HepG2 (cell line): ENCODE results near the gene LIME1. TPM values are rescaled to one million over a fixed set of nuclear protein-coding genes. Genes with fewer than 3 reads are reported as not detected.

Experiments
- ATF7 ChIP-seq, 2 experiments: fragments of 450-650 bp in 1 of 2; sonication (generic) in 1 of 2; formaldehyde crosslinking in 1 of 2; IDR thresholded peaks; 2 replicates each; pipeline versions ENCODE4 v1.4.0 to v1.6.1; 2016 to 2020; ENCODE audit warnings: antibody characterized with exemption in 1 of 2, mild to moderate bottlenecking in 1 of 2, missing genetic modification reagents in 1 of 2
- FOXP4 ChIP-seq: sonication (generic); formaldehyde crosslinking; IDR thresholded peaks from 2 replicates; pipeline ENCODE4 v1.4.0; 2020; ENCODE audit warnings: missing genetic modification reagents
- GATA4 ChIP-seq: sonication (generic); IDR thresholded peaks from 2 replicates; pipeline ENCODE4 v1.6.1; 2016; ENCODE audit warnings: antibody characterized with exemption, low read depth, borderline replicate concordance
- GTF3A ChIP-seq: sonication (generic); formaldehyde crosslinking; conservative IDR thresholded peaks from 2 replicates; pipeline ENCODE4 v1.4.0; 2020; ENCODE audit warnings: mild to moderate bottlenecking, missing genetic modification reagents
- POGZ ChIP-seq: sonication (generic); formaldehyde crosslinking; IDR thresholded peaks from 2 replicates; pipeline ENCODE4 v1.4.0; 2020; ENCODE audit warnings: mild to moderate bottlenecking, missing genetic modification reagents
- RNF2 ChIP-seq: fragments of 450-650 bp; conservative IDR thresholded peaks from 2 replicates; pipeline ENCODE4 v1.6.1; 2016; ENCODE audit warnings: low read depth
- SNAPC2 ChIP-seq: sonication (generic); formaldehyde crosslinking; IDR thresholded peaks from 2 replicates; pipeline ENCODE4 v1.8.1; 2022; ENCODE audit warnings: mild to moderate bottlenecking, missing genetic modification reagents
- TEAD3 ChIP-seq: optimal IDR thresholded peaks from 2 replicates; pipeline ENCODE3; 2016; ENCODE audit warnings: borderline replicate concordance
- TMF1 ChIP-seq: sonication (generic); formaldehyde crosslinking; IDR thresholded peaks from 2 replicates; pipeline ENCODE4 v1.8.1; 2022; ENCODE audit warnings: low read depth, missing genetic modification reagents
- UBTF ChIP-seq: sonication (generic); formaldehyde crosslinking; IDR thresholded peaks from 2 replicates; pipeline ENCODE4 v1.4.0; 2020; ENCODE audit warnings: mild to moderate bottlenecking, missing genetic modification reagents
- ZBTB49 ChIP-seq: sonication (generic); formaldehyde crosslinking; IDR thresholded peaks from 2 replicates; pipeline ENCODE4 v1.4.0; 2020; ENCODE audit warnings: missing genetic modification reagents, borderline replicate concordance
- ZFX ChIP-seq: sonication (generic); formaldehyde crosslinking; IDR thresholded peaks from 2 replicates; pipeline ENCODE4 v1.4.0; 2020; ENCODE audit warnings: mild to moderate bottlenecking, low read depth, missing genetic modification reagents, moderate library complexity
- ZNF646 ChIP-seq: sonication (generic); formaldehyde crosslinking; IDR thresholded peaks from 2 replicates; pipeline ENCODE4 v1.9.0; 2021; ENCODE audit warnings: mild to moderate bottlenecking, missing genetic modification reagents
- ZNF713 ChIP-seq: sonication (generic); formaldehyde crosslinking; IDR thresholded peaks from 2 replicates; pipeline ENCODE4 v1.4.0; 2020; ENCODE audit warnings: mild to moderate bottlenecking, missing genetic modification reagents
- ZNF777 ChIP-seq: sonication (generic); formaldehyde crosslinking; IDR thresholded peaks from 2 replicates; pipeline ENCODE4 v1.4.0; 2020; ENCODE audit warnings: missing genetic modification reagents
- polyA plus RNA-seq, 8 experiments: library from polyadenylated mRNA; depleted of rRNA in 3 of 8; stranded (reverse) in 7 of 8; unstranded in 1 of 8; fragments of >200 nt; fragmentation: Illumina TruSeq in 4 of 8; extraction: Trizol in 4 of 8; gene quantifications; 2 replicates each; pipeline versions ENCODE4 v1.2.1 to v1.2.3, GENCODE V29; 2011 to 2016; ENCODE audit warnings: low read depth in 4 of 8, missing spikeins in 1 of 8, mixed read lengths in 1 of 8; ENCODE audit not compliant: insufficient read depth in 1 of 8
- total RNA-seq, 5 experiments: library from RNA; depleted of rRNA; stranded (reverse); fragments of >200 nt; fragmentation: Illumina TruSeq; extraction: Trizol; gene quantifications; 2 replicates each; pipeline ENCODE4 v1.2.3, GENCODE V29; 2016; ENCODE audit warnings: low read depth in 1 of 5

The LIME1 gene
- total and polyA plus RNA-seq, 2 of the 13 experiments (the other 11 are each of a cell fraction or from before 2014, with no cell fraction given), result 13.0 to 61.5 TPM

- TF ChIP-seq ZNF646 (peak; percentile 21), GATA4 (peak; percentile 68; the same call in 1 of the 2 replicates), ATF7 (IDR thresholded peaks at IDR 0.05) (no peak), ATF7 (CRISPR knock-in tag; IDR thresholded peaks at IDR 0.05) (peak; percentile 85), RNF2 (0 out of 2 replicates have a peak, but pooled peaks have one; percentile 50), POGZ (CRISPR knock-in tag) (peak; percentile 22; the same call in 1 of the 2 replicates), TEAD3 (CRISPR knock-in tag) (peak; percentile 86), ZFX (CRISPR knock-in tag) (peak; percentile 98), TMF1 (CRISPR knock-in tag) (peak; percentile 96), SNAPC2 (CRISPR knock-in tag) (no peak; the same call in 1 of the 2 replicates), FOXP4 (peak; percentile 45; the same call in 1 of the 2 replicates), GTF3A (CRISPR knock-in tag) (peak; percentile 93; the same call in 1 of the 2 replicates), ZNF713 (0 out of 2 replicates have a peak, but pooled peaks have one; percentile 86), ZNF777 (CRISPR knock-in tag) (peak; percentile 54; the same call in 1 of the 2 replicates), UBTF (peak; percentile 95), ZBTB49 (no peak; the same call in 1 of the 2 replicates)
Observed at GRCh38 chr20:63737945-63738686, 1.7 kb downstream of the LIME1 start (continued).
